Astrocyte of the cerebellum (primary cell): ENCODE results near the gene TMED4.

ENCODE experiments used
- DNase-seq: peaks from one replicate; pipeline ENCODE4 v3.0.0-alpha.2; 2011; ENCODE audit warnings: low read depth
- H3K4me3 ChIP-seq: 2 replicates; pipeline ENCODE4 v1.5.1; 2011; ENCODE audit warnings: mild to moderate bottlenecking, low read depth, low read length, moderate library complexity
- in situ Hi-C: cut with HindIII; loops from 2 replicates; pipeline ENCODE4 v1.10.0; 2017; ENCODE audit warnings: low sequenced_read_pairs
- TF ChIP-seq, protein P1 (sequence below): IDR thresholded peaks from 2 replicates; pipeline ENCODE4 v1.5.1; 2012; ENCODE audit warnings: low read length, low read depth, moderate library complexity, mild to moderate bottlenecking; ENCODE audit errors: missing control alignments

Gene TMED4

DNA sequence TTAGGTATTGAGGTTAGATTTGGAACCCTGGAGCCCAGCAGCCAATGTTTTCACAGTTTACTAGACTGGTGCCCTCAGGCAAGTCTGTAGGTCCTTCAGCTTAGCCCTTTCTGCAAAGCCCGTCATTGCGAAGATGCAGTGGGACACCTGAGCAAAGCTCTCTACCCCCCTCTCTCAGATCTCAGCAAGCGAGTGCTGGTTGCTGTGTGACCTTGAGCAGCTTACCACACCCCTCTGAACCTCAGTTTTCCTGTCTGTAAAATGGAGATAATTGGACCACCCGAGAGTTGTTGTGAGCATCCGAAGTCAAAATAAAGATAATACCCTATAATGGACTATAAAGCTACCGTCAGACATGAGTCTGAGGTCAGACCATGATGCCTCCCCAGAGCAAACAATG, 44.6 kb downstream of the TMED4 start:
- no peak for DNase-seq
- H3K4me3 ChIP-seq, result no peak overlapping the region
- TF ChIP-seq, protein P1, sequence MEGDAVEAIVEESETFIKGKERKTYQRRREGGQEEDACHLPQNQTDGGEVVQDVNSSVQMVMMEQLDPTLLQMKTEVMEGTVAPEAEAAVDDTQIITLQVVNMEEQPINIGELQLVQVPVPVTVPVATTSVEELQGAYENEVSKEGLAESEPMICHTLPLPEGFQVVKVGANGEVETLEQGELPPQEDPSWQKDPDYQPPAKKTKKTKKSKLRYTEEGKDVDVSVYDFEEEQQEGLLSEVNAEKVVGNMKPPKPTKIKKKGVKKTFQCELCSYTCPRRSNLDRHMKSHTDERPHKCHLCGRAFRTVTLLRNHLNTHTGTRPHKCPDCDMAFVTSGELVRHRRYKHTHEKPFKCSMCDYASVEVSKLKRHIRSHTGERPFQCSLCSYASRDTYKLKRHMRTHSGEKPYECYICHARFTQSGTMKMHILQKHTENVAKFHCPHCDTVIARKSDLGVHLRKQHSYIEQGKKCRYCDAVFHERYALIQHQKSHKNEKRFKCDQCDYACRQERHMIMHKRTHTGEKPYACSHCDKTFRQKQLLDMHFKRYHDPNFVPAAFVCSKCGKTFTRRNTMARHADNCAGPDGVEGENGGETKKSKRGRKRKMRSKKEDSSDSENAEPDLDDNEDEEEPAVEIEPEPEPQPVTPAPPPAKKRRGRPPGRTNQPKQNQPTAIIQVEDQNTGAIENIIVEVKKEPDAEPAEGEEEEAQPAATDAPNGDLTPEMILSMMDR, result no peak
- in situ Hi-C loops, result no loop called here

DNA sequence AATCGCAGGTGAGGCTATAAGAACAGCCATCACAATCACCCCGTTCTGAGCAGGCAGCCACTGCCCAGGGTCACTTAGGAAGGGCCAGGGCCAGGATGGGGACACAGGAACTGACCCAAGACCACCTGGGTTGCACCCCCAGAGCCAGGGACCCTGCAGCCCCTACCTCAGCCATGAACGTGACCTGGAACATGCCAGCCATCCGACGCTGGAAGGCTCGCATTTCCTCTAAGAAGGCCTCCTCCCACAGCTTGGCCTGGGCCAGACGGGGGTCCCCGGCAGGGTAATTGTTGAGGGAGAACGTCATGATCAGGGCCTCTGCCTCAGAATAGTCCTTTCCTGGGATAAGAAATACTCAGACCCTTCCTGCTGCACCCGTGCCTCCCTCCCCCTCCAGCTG, 45.9 kb downstream of the TMED4 start:
- no peak for DNase-seq
- H3K4me3 ChIP-seq, result no peak overlapping the region
- TF ChIP-seq, protein P1, result no peak
- in situ Hi-C loops, result no loop called here

DNA sequence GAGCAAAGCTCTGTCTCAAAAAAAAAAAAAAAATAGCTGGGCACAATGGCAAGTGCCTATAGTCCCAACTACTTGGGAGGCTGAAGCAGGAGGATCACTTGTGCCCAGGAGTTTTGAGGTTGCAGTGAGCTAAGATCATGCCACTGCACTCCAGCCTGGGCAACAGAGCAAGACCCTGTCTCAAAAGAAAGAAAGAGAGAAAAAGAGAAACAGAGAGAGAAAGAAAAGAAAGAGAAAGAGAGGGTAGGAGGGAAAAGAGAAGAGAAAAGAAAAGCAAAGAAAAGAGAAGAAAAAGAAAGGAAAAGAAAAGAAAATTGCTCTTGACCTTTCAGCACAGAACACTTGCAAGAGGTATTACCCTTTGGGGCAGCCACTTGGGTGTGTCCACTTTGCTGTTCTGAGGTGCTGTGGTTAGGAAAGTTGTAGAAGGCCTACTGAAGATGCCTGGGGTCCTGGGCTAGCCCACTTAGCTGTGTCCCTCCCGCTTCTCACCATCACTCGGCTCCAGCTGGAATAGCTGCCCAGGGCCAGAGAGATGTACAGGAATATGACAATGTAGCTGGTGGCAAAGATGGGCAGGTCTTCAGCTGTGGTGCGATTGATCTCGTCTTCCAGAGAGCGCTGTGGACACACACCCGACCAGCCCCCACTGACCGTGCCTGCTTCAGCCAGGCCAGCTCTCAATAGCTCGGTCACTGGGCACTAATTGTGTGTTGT, 46.5 kb downstream of the TMED4 start:
- in situ Hi-C loops, result no loop called here
- TF ChIP-seq, protein P1, result no peak
- no peak overlapping the region for H3K4me3 ChIP-seq
- DNase-seq, result no peak

DNA sequence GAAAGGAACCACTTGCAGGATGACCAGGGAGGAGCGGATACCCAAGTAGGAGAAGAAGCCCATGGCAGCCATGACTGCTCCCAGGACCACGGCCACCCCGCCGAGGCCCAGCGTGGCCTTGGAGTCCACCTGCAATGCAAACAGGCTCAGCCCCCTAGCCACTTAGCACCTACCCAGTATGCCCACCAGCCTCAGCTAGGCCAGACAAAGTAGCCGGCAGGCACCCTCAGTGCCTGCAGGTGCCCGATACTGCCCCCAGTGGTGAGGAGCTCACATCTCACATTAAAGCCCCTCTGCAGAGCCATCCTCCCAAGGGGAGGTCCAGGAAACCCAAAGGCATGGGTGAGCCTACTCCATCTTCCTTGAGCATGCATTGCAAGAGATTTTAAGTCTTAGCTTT, 47.5 kb downstream of the TMED4 start:
- DNase-seq, result no peak
- H3K4me3 ChIP-seq, result no peak overlapping the region
- in situ Hi-C loops, result no loop called here
- TF ChIP-seq, protein P1, result peak; percentile 58

DNA sequence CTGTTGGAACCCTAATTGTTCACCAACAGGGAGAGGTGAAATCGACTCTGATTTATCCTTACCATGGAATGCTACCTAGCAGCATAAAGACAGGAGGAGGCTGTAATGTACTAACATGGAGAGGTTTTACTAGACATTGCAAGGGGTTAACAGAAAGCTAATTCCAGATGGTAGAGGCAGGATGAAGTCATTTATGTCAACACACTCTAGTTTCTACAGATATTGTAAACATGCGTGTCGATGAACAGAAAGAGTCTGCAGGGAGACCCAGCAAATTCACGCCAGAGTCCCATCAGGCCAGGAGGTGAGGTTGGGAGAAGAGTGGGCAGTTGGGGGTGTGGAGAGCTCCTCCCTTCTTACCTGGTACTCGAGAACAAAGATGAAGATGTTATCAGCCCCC, 47.9 kb downstream of the TMED4 start:
- no peak for DNase-seq
- H3K4me3 ChIP-seq, result no peak overlapping the region
- TF ChIP-seq, protein P1, result no peak
- in situ Hi-C loops, result no loop called here

DNA sequence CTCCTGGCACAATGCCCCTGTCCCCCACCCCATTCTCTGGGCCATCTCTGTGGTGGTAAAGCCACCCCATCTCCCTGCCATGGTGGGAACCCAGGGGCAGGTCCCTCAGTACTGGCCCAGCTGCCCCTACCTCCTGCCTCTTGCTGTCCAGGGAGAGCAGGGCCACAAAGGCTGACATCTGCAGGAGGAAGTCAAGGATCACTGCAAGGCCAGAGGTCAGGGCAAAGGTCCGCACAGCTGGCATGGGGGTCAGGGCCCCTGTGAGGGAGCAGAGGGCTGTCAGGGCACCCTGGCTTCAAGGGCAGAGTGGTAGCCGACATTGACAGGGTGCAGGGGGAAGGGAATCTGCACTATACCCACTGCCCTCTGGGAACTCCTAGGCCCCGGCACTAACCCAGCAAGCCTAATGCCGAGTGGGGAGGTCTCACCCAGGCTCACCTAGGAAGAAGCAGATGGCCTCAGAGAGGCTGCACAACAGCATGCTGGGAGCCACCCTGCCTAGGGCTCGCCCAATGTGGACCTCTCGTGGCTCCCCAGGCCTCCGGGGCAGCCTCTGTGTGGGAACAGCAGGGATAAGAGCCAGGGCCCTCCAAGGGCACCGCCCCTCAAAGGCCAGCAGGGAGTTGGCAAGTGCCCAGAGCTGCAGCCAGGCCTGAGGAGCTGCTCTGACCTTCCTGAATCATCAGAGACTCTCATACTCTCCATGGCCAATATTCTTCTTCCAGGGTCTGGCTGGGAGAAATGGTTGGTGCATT, 48.6 kb downstream of the TMED4 start:
- TF ChIP-seq, protein P1, result no peak
- no peak overlapping the region for H3K4me3 ChIP-seq
- in situ Hi-C loops, result no loop called here
- no peak for DNase-seq
